HuH-7.5 (cell line): Measurements from ENCODE around the gene ALDOB.

Source experiments
- DNase-seq: peaks from one replicate; pipeline ENCODE4 v3.0.0; 2011; ENCODE audit warnings: low spot score

Gene ALDOB

DNA sequence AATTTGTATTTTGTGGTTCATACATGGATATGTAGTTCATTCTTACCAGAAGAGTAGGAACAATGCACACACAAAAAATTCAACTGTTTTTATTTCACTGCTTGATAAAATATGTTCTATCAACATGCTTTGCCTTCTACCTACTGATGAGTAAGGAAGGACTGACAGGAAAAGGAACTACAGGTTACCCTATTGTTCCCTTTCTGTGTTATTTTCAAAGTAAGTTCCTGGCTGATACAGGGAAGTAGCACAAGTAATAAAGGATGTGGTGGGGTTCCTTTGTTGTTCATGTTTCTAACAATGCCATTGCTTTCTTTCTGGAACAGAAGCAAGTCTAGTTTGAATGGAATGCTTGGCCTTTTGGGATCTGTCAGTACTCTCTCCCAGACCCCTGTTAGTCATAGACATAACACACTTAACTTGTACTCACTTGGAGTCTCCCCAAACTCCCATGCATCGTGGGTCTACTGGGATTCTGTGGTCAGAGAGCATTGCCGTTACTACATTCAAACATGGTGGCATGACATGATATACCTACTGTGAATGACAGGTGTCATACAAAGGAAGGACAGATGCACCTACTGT, 20.2 kb upstream of the ALDOB start:
- DNase-seq: no peak

- DNase-seq: no peak
These were observed 18.4 kb upstream of the ALDOB start for GRCh38 chr9:101453776-101454570.

- DNase-seq: no peak
These were observed 15.9 kb upstream of the ALDOB start for GRCh38 chr9:101451498-101451897.

GRCh38 chr9:101450931-101451330, 15.4 kb upstream of the ALDOB start:
- DNase-seq: no peak

- DNase-seq: peak; percentile 47
These were observed 13.6 kb upstream of the ALDOB start for GRCh38 chr9:101449071-101449721.

DNA sequence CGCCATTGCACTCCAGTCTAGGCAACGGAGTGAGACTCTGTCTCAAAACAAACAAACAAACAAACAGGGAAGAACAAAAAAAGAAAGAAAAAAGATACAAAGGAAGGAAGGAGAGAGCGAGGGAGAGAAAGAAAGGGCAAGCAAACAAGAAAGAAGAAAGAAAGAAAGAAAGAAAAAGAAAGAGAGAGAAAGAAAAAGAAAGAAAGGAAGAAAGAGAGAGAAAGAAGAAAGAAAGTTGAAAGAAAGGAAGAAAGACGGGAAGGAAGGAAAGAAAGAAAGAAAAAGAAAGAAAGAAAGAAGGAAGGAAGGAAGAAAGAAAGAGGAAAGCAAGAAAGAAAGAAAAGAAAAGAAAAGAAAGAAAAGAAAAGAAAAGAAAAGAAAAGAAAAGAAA, 13.1 kb upstream of the ALDOB start:
- no peak for DNase-seq

- no peak for DNase-seq
These were observed 11.2 kb upstream of the ALDOB start for GRCh38 chr9:101446732-101447131.

DNA sequence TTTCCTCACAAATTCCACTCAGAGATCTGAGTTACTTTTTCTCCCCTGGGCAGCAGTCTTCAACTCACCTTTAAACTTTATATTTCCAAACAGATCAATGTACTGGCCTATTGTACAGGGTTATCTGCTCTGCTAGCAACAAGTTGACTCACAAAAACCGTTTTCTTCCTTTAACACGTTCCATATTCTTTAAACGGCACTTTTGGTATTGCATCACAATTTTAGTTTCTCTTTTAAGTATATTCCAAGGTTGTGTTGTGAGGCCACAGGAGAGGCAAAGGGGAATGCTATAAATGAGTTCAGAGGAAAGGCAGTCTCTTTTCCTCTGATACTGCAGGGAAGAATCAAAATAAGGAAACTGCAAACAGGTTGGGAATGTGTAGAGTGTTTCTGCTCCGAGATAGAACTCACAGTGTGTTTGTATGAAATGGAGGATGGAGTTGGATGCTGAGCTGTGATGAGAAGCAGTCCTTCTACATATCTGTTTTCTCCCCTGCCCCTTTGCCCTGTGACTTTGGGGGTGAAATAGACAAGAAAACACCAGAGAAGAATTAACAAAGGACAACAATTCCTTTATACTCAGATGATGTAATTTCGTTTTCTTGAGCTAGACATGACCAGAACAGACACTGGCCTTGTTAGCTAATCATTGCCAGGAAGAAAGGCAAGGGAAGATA, 9.9 kb upstream of the ALDOB start:
- no peak for DNase-seq

DNA sequence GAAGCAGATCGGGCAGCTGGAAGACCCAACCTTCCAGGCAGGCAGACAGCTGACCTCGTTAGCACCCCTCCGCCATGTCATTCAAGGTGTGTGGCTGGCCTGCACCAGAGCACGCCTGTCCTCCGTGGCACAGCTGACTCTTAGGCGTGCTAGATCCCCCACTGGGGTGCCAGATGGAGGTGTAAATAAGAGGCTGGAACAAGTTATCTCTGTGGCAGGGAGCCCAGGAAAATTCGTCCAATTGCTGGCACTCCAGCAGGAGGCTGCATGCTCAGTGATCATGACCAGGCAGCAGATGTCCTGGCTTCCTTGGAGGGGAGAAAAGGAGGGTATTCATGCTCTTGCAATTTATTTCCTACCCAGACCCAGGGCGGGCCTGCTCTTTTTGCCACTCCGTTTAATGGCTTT, 7.8 kb upstream of the ALDOB start:
- DNase-seq: no peak

DNA sequence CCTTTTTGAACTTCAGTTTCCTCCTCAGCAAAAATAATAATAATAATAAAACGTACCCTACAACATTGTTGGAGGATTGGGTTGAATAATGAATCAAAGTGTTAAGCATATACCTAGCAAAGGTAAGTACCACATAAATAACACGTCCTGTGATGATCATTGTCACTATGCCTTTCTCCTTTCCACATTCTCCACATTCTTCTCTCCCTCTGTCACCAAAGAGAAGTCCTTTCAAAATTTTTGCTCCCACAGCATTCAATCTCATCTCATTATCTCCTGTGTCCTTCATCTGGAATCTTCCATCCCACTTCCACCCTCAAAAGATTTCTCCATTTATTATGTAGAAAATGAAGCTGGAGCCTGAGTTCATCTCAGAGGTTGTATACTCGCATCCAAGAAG, 7.2 kb upstream of the ALDOB start:
- no peak for DNase-seq

DNA sequence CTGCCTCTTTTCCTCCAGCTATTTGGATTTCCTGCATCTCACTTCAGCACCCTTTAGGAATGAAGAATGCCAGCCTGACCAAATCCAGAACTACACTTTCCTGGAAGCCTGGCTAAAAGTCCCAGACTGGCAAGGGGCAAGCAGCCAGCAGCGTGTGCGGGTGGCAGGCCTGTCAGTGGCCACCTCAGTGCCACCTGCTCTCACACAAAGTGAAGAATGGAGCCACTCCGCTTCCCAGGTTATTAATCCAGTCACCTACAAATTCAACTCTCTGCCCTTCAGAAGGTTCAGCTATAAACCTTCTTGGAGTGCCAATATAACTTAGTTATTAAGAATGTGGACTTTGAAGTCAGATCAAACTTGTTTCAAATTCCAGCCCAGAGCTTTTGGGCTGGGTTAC, 6.7 kb upstream of the ALDOB start:
- no peak for DNase-seq

GRCh38 chr9:101440714-101441230, 5.2 kb upstream of the ALDOB start:
- DNase-seq: no peak

DNA sequence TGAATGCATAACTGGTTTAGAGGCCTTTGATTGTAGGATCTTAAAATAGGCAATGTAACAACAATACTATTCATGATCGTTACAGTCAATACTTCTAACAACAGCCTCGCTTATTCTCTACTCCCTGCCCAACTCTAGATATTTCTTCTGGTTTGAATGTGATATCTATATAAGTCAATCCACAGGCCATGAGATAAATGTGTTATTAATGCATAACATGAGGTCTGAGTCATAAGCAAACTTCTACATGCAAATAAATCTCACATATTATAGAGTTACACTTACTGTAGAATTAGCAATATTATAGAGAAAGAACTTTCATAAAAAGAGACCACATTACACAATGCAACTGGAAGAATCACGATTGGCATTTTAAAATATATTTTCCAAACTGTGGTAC, 2.9 kb upstream of the ALDOB start:
- no peak for DNase-seq

- no peak for DNase-seq
These were observed 2.2 kb upstream of the ALDOB start for GRCh38 chr9:101437806-101438232.

DNA sequence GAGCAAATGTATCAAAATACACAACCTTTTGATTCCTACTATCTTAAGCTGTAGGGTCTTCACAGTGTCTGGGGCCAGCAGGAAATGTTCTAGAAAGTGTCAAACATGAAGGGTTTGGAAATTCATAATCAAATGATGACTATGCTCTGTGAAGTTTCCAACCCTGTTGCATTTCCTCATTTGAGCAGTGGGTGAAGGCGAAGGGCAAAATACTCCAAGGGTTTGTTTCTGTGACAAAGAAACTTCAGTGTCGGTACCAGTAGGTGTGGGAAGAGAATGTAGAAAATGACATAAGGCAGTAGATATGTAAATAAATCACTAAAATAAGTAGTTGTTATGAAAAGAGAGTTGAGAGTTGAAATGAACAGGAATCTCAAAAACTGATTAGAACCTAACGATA, 576 bp downstream of the ALDOB start:
- DNase-seq: no peak

- DNase-seq: no peak
These were observed 2.3 kb downstream of the ALDOB start for GRCh38 chr9:101433229-101433628.

GRCh38 chr9:101432740-101433139, 2.8 kb downstream of the ALDOB start:
- DNase-seq: no peak

GRCh38 chr9:101432171-101432570, 3.4 kb downstream of the ALDOB start:
- DNase-seq: no peak

DNA sequence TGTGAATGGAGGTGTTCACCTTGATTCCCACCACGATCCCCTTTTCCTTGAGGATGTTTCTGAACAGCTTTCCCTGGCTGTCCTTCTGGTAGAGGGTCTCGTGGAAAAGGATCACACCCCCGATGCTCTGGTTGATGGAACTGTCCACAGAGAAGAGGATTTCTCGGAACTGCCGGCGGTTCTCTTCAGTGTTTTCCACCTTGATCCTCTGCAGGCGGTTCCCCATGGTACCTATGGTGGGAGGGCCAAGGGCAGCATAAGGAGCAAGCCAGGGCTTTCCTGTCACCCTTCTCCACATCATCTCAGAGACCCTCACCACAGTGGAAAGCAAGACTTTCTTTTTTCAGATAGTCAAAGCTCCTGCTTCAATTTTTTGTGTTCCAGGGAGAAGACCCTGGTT, 5.8 kb downstream of the ALDOB start:
- no peak for DNase-seq

DNA sequence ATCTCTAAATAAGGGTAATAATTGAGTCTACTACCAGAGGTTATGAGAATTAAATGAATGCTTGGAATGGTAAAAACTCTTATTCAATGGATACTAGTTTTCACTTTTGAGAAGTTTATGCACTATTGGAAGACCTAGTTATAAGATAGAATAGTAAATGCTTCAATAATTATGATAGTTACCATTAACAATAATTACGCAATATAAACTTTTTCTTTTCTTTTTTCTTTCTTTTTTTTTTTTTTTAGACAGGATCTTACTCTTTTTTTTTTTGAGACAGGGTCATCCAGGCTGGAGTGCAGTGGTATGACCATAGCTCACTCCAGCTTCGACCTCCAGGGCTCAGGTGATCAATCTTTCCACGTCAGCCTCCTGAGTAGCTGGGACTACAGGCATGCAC, 6.7 kb downstream of the ALDOB start:
- no peak for DNase-seq

- DNase-seq: no peak
These were observed 7.5 kb downstream of the ALDOB start for GRCh38 chr9:101427957-101428655.

- no peak for DNase-seq
These were observed 8.2 kb downstream of the ALDOB start for GRCh38 chr9:101427358-101427757.
